DMS53 treated with DMSO at 0.1 percent for 48 hours (cell line): ENCODE results near the gene AGFG2.
"Not testable (repeated sequence)": the region's sequence is repeated elsewhere in the genome, so short reads cannot be mapped to it uniquely, and the experiment has no call there.

ENCODE experiments used
- DNase-seq: peaks from one replicate; lab custom pipeline; 2025; ENCODE audit not compliant: unreplicated experiment; lab: John Stamatoyannopoulos, UW

AGFG2 gene

DNA sequence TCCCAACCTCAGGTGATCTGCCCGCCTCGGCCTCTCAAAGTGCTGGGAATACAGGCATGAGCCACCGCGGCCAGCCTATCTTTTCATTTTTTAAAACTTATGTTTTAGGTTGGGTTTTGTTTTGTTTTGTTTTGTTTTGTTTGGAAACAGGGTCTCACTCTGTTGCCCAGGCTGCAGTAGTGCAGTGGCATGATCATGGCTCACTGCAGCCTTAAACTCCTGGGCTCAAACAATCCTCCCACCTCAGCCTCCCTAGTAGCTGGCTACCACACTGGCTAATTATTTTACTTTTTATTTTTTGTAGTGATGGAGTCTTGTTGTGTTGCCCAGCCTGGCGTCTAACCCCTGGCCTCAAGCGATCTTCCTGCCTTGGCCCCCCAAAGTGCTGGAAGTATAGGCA is 19.4 kb upstream of the AGFG2 start:
- DNase-seq: no peak

DNA sequence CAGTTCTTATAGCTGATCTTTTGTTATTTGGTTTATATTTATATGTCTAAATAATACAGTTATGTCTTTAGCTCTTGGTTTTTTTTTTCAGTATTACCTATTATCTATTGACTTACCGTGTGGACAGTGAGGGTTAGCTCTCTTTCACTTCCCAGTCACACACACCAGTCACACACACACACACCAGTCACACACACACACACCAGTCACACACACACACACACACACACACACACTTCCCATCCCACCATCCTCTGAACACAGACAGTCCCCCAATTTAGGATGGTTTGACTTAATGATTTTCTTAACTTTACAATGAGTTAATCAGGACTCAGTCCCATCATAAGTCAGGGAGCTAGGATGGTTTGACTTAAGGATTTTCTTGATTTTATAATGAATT is 18.9 kb upstream of the AGFG2 start:
- DNase-seq: no peak

DNA sequence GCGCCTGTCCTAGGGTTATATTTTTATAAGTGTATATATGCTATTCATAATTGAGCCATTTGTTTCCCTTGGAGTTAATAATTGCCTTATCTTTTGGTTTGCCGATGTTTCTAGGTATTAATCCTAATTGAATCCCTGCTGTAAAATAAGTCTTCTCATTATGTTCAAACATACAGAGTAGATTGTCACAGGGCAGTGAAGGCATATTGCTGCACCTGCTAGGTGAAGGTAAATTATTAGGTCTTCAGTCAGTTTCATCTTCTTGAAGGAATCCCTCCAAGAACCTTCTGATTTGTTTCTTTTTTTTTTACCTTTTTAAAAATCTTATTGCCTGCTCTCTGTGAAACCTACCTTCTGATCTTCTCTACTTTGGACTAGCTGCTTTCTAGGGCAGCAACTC is 17.9 kb upstream of the AGFG2 start:
- no peak for DNase-seq

DNA sequence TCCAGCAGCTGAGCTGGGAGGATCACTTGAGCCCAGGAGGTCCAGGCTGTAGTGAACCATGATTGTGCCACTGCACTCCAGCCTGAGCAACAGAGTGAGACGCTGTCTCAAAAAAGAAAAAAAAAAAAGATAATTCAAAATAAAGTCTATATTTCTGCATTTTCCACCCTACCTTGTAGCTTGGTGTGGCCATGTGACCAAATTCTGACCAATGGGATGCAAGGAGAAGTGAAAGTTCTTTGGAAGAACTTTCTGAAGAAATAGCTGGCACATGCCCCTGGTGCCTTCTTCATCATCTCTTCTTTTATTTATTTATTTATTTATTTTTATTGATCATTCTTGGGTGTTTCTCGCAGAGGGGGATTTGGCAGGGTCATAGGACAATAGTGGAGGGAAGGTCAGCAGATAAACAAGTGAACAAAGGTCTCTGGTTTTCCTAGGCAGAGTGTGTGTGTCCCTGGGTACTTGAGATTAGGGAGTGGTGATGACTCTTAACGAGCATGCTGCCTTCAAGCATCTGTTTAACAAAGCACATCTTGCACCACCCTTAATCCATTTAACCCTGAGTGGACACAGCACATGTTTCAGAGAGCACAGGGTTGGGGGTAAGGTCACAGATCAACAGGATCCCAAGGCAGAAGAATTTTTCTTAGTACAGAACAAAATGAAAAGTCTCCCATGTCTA is 17.0 kb upstream of the AGFG2 start:
- DNase-seq: not testable (repeated sequence)

DNA sequence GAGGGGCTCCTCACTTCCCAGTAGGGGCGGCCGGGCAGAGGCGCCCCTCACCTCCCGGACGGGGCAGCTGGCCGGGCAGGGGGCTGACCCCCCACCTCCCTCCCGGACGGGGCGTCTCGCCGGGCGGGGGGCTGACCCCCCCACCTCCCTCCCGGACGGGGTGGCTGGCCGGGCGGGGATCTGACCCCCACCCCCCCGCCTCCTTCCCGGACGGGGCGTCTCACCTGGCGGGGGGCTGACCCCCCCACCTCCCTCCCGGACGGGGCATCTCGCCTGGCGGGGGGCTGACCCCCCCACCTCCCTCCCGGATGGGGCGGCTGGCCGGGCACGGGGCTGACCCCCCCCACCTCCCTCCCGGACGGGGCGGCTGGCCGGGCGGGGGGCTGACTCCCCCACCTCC is 15.8 kb upstream of the AGFG2 start:
- not testable (repeated sequence) for DNase-seq

DNA sequence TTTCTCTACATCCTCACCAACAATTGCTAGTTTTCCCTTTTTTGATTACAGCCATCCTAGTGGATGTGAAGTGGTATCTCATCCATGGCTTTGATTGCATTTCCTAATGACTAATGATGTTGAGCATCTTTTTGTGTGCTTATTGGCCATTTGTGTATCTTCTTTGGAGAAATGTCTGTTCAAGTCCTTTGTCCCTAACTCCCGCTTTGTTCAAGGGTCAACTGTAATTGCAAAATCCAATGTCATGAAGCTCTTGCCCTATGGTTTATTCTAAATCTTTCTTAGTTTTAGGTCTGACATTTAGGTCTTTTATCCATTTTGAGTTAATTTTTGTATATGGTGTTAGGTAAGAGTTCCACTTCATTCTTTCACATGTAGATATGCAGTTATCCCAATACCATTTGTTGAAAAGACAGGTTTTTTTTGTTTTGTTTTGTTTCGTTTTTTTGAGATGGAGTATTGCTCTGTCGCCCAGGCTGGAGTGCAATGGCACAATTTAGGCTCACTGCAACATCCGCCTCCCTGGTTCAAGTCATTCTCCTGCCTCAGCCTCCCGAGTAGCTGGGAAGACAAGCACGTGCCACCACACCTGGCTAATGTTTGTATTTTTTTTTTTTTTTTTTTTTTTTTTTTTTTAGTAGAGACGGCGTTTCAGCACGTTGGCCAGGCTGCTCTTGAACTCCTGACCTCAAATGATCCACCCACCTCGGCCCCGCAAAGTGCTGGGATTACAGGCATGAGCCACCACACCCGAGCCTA is 10.7 kb upstream of the AGFG2 start:
- DNase-seq: not testable (repeated sequence)

DNA sequence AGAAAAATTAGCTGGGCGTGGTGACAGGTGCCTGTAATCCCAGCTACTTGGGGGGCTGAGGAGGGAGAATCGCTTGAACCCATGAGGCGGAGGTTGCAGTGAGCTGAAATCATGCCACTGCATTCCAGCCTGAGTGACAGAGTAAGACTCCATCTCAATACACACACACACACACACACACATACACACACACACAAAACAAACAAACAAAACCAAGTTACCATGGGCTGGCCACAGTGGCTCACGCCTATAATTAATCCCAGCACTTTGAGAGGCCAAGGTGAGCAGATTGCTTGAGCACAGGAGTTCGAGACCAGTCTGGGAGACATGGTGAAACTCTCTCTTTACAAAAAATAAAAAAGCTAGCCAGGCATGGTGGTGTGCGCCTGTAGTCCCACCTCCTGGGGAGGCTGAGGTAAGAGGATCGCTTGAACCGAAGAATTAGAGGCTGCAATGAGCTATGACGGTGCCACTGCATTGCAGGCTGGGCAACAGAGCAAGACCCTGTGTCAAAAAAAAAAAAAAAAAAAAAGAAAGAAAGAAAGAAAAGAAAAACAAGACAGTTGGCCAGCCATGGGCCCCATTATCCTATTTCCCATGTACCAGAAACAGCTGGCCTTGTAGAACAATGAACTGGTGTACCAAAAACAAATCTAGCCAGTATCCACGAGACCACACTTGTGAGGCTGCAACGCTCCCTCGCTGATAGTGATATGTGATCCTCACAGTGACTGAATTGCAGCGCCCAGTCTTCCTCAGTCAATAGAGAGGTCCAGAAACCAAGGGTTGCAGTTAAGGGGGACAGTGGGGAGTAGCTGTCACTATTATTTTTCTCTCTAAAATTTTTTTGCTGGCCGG is 6.6 kb upstream of the AGFG2 start:
- DNase-seq: no peak

DNA sequence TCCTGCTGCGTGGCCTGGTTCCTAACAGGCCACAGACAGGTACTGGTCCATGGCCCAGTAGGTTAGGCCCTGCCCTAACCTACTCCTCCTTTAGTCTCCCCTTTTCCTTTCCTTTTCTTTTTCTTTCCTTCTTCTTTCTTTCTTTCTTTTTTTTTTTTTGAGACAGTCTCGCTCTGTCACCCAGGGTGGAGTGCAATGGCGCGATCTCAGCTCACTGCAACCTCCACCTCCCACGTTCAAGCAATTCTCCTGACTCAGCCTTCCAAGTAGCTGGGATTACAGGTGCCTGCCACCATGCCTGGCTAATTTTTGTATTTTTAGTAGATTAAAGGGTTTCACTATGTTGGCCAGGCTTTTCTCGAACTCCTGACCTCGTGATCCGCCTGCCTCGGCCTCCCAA is 3.0 kb upstream of the AGFG2 start:
- not testable (repeated sequence) for DNase-seq

DNA sequence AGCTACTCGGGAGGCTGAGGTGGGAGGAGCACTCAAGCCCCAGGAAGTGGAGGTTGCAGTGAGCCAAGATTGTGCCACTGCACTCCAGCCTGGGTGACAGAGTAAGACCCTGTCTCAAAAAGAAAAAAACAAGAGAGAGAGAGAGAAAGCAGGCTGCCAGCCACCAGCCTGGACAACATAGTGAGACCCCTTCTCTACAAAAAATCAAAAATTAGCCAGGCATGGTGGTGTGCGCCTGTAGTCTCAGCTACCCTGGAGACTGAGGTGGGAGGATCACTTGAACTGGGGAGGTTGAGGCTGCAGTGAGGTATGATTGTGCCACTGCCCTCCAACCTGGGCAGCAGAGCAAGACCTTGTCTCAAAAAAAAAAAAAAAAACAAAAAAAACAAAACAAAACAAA is 2.3 kb upstream of the AGFG2 start:
- DNase-seq: not testable (repeated sequence)

DNA sequence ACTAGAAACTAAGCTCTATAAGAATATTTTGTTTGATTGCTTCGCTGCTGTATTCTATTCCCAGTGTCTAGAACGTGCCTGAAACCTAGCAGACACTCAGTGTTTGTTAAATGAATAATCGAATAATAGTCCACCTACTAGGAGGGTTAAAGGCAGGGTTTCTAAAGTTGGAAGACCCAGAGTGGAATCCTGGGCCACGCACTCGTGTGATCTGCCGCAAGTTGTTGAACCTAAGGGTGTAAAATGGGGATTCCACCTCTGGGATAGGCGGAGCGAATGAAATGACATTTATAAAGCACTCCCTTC is 702 bp upstream of the AGFG2 start:
- no peak for DNase-seq

DNA sequence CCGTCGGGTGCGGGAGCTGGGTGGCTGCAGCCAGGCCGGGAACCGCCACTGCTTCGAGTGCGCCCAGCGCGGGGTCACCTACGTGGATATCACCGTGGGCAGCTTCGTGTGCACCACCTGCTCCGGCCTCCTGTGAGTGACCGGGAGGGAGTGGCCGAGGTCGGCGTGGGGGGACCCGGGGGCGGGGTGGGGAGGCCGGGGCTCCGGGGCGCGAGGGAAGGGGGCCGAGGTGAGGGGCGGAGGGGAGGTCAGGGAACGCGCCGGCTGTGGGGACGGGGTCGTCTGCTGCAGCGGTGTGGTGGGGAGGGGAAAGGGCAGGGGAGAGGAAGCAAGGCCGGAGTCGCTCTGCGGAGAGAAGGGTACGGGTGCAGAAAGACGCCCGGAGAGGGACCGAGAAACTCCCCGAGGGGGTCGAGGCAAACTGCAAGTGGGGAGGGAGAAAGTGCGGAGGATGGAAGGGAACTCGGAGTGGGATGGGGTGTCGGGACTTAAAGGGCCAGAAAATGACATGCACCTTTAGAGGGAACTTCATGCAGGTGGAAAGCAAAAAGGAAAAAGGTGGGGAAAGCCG is 518 bp downstream of the AGFG2 start:
- DNase-seq: no peak

DNA sequence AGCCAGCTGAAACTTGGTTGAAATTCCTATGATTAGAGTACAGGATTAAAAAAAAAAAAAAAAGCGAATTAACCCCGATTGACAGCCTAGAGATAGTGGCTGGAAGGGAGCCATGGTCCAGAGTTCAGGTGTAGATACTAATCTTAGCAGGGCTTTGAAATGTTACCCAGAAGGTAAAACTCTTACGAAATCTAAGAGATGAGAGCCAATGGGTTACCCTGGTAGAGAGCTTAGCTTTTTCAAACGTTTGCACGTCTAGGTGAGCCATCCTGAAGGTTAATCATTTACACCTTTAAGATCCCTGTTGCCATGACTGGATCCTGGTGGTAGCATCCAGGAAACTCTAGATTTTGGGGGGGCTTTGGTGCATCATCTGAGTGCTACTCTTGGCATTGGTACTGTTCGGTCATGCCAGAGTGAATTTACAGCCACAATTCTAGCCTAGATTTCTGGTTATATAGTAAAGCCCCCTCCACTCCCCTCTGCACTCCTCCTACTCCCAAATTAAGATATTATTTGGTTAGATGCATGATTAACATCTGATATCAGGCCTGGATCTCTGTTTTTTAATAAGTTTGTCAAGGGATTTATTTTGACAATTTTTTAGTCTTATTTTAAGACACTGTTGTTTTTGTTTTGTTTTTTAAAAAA is 1.2 kb downstream of the AGFG2 start:
- peak; percentile 57 for DNase-seq

DNA sequence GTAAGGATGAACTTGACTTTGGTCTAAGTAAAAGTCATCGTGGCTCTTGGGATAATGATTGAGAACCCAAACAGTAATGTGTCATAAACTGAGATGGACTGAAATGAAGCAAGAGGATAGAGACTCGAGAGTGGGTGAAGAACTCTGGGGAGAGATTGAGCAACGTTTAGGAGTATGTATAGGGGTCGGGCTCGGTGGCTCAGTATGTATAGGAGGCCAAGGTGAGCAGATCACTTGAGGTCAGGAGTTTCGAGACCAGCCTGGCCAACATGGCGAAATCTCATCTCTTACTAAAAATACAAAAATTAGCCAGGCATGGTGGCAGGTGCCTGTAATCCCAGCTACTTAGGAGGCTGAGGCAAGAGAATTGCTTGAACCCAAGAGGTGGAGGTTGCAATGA is 2.3 kb downstream of the AGFG2 start:
- not testable (repeated sequence) for DNase-seq

DNA sequence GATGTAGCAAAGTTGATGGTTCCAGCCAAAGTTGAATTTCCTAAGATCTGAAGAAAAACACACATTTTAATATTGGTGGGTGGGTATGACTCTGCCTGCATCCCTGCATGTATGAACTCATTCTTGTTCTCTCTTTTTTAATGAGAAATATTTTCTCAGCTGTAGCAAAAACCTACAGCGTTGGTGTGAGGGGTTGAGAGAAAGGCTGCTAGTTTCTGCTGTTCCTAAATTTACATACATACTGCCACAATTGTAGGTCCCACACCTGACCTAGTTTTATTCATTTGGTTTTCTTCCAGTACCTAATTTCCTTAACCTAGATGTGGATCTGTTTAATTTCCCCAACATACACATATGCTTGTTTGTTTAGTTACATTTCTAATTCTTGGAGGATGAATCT is 4.6 kb downstream of the AGFG2 start:
- DNase-seq: no peak

DNA sequence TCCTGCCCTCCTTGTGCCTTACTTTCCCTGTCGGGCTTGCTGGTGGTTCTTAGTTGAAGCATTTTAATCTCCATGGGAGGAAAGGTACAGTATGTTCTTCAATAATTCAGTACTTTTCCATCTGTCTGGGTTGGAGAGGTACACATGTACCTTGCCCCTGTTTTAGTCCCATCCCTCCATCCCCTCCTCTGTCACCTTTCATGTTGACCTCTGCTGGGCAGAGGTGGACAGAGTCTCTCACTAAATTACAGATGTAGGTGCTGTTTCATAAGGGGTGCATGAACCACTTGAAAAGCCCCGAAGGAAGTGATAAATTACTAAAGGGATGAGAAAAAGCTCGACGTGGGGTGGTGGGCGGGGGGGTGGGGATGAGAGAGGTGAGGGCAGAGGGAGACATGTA is 5.4 kb downstream of the AGFG2 start:
- DNase-seq: no peak

DNA sequence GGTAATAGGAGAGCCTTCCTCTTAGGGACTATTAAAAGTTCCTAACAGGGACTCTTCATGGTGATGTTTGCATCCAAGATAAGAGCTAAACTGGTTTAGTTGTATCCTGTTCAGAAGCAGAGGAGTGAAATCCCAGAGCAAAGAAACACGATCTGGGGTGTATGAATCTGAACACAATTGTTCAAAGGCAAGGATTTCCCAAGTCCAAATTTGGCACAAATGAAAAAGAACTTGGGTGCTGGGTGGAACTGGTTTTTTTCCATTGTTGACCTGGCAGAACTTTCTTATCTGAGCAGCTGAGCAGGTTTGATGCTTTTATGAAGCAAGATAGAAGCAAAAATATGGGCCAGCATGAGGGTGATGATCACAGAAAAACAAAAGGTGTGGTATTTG is 6.0 kb downstream of the AGFG2 start:
- DNase-seq: no peak

DNA sequence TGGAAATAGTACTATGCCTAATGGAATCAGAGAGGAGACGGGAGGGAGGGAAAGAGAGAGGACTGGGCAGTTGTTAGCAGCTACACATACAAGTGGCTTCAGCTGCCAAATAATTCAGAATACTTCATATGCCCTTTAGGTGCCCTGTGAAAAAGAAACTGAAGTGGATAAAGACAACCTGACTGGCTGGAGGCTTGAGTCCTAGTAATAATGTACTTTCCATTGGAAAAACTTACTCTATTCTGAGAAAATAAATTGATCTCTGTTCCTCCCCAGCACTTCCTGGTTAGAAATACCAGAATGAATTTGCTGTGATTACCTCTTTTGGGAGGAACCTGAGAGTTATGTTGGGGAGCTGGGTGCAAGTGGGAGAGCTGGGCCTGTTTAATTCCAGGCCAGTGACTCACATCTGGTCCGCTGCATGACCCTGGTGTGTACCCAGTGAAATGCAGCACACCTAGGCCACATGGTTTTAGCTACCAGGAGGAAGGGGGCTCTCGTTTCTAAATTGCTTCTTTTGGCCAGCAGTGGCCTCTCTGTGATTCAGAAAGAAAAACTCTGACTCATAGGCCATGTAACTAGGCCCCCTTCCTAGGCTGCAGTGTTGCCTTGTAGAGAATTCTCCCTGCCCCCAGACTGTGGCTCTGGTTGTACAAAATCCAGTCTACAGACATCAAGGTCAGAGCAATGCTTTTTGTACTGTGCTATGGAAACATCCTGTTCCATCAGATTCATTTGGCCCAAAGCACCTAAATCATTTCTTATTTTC is 6.5 kb downstream of the AGFG2 start:
- DNase-seq: peak; percentile 44

DNA sequence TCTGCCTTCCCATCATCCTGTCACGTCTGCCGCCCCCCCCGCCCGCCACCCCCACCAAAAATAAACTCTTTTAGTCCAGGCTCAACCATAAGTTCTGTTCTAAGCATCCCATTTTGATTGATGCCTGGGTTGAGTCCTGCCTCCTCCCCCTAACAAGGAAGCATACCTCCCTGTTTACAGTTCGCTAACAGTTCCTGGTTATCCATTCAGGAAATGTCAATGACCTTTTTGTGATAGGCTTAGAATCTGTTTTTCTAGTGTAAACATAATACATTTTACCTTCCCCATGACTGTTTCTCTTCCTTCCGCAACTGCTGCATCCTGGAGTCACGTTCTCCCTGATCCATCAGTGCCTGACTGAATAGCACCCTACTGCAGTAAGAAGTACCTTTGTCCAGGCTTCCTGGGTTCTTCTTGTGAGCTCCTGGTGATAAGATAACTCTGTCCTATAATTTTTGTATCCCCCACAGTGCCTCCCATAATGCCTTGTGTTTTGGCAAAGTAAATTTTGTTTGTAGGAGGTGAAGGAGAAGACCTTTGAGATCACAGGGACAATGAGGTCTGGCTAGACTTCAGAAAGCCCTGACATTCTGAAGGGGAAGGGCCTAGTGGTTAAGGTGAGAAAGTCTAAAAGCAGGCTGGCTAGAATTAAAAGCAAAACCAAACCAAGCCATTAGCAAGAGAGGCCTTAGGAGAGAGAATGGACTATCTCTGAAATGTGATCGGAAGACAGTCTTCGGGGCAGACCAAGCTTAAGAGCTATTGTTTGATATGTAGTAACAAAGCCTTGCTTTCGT is 7.3 kb downstream of the AGFG2 start:
- DNase-seq: peak; percentile 64

DNA sequence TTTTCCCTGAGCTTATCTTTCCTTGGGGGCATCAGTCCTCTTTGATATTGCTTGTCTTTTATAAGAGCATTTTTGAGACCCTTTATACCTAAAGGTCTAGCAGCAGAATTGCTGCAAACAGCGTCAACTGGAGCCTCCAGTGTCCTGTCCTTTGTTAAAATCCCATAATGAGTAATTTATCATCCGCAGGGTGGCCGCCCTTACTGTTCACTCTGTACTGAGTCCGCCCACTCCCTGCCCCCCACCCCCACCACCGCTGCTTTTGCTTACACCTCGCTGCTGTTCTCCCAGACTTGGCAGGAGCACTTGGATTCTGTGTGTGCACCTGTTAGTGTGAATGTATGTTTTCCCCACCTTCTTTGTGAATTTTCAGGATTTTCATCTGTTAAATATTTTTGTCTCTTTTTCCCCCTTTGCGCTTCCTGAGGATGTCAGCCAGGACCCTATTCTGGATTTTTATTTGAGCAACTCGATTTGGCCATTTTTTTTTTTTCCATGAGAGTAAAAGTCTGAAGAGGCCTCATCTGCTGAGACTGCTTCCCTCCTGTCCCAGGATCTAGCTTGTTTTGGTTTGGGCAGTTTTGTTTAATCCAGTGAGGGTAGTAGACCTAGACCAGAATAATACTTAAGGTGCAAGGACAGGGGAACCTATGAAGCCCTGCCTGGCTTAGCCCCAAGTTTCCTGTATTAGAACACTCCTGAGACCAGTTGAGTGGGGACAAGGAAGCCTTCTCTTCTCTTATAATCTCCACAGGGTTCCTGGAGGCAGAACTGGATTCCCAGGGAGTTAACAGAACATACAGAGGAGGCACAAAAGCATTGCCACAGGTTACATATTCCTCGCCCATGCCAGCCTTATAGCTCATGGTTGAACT is 8.2 kb downstream of the AGFG2 start:
- no peak for DNase-seq
